ENCODE measurements around the gene PRKN. TPM values are rescaled to one million over a fixed set of nuclear protein-coding genes. Genes with fewer than 3 reads are reported as not detected.

Gene PRKN
- total and polyA plus RNA-seq, 2 donors (not counting 1 experiment from before 2014, with no cell fraction given) = 0.43 to 4.6 TPM

GRCh38 chr6:162267641-162268040, 459.9 kb downstream of the PRKN start:
- no peaks in the 10 kb centered on the region for H3K4me1 ChIP-seq (ENCODE audit: control insufficient read depth, extremely low read depth, insufficient read depth, low read length)
- no peak overlapping the region for H3K4me3 ChIP-seq (replicated peaks in 1 of 4; ENCODE audit: control extremely low read depth in 1 of 4, insufficient read depth in 1 of 4, low read depth in 3 of 4, low read length in 4 of 4)
- no peaks in the 10 kb centered on the region for H4K20me1 ChIP-seq (ENCODE audit: control insufficient read depth, extremely low read depth, insufficient read depth, low read length)
- H3K9ac ChIP-seq (ENCODE audit: insufficient read depth, low read length) = no peak overlapping the region
- TF ChIP-seq EZH2 (IDR thresholded peaks at IDR 0.05; ENCODE audit: low read length, missing control alignments) = no peak
- TF ChIP-seq, protein P1, sequence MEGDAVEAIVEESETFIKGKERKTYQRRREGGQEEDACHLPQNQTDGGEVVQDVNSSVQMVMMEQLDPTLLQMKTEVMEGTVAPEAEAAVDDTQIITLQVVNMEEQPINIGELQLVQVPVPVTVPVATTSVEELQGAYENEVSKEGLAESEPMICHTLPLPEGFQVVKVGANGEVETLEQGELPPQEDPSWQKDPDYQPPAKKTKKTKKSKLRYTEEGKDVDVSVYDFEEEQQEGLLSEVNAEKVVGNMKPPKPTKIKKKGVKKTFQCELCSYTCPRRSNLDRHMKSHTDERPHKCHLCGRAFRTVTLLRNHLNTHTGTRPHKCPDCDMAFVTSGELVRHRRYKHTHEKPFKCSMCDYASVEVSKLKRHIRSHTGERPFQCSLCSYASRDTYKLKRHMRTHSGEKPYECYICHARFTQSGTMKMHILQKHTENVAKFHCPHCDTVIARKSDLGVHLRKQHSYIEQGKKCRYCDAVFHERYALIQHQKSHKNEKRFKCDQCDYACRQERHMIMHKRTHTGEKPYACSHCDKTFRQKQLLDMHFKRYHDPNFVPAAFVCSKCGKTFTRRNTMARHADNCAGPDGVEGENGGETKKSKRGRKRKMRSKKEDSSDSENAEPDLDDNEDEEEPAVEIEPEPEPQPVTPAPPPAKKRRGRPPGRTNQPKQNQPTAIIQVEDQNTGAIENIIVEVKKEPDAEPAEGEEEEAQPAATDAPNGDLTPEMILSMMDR (conservative IDR thresholded peaks at IDR 0.05 in 1 of 2, IDR thresholded peaks at IDR 0.05 in 1 of 2; ENCODE audit: low read depth in 1 of 2, low read length in 2 of 2) = no peak
- no peak overlapping the region for H3K4me2 ChIP-seq (ENCODE audit: extremely low read depth, insufficient read depth, low read length)
- H2AFZ ChIP-seq (ENCODE audit: low read length) = no peak overlapping the region
- H3K79me2 ChIP-seq (ENCODE audit: control insufficient read depth, insufficient read depth, low read length) = no peaks in the 10 kb centered on the region
- no peaks in the 10 kb centered on the region for H3K9me3 ChIP-seq (ENCODE audit: control insufficient read depth, insufficient read depth, low read depth, low read length)
- no peak overlapping the region for H3K27ac ChIP-seq (ENCODE audit: insufficient read depth, low read length)
- no peak for DNase-seq (ENCODE audit: low read depth in 2 of 2)
- H3K27me3 ChIP-seq (ENCODE audit: control insufficient read depth, insufficient read depth, low read length) = no peaks in the 10 kb centered on the region
- H3K36me3 ChIP-seq (ENCODE audit: control insufficient read depth, insufficient read depth, low read length) = no peaks in the 10 kb centered on the region

DNA sequence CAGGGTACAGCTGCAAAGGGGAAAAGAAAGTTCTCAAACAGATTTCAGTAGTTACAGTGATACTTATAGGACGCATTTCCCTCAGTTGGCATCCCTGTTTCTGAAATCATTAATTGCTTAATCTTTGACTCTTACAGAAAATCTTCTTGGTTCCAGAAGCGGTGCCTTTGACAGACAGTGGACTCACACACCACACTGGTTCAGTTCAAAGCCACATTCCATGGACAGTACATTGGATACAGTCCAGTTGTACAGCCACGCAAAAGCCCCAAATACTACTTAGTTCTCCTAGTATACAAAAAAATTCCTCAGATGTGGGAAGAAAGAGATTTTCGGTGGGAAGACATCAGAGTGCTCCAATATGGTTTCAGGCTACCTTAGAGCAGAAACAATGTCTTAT, 460.4 kb downstream of the PRKN start:
- H4K20me1 ChIP-seq (ENCODE audit: control insufficient read depth, extremely low read depth, insufficient read depth, low read length) = no peaks in the 10 kb centered on the region
- no peaks in the 10 kb centered on the region for H3K79me2 ChIP-seq (ENCODE audit: control insufficient read depth, insufficient read depth, low read length)
- no peak overlapping the region for H3K9ac ChIP-seq (ENCODE audit: insufficient read depth, low read length)
- no peaks in the 10 kb centered on the region for H3K9me3 ChIP-seq (ENCODE audit: control insufficient read depth, insufficient read depth, low read depth, low read length)
- H3K4me2 ChIP-seq (ENCODE audit: extremely low read depth, insufficient read depth, low read length) = no peak overlapping the region
- no peak overlapping the region for H3K4me3 ChIP-seq (replicated peaks in 1 of 4; ENCODE audit: control extremely low read depth in 1 of 4, insufficient read depth in 1 of 4, low read depth in 3 of 4, low read length in 4 of 4)
- TF ChIP-seq, protein P1 (conservative IDR thresholded peaks at IDR 0.05 in 1 of 2, IDR thresholded peaks at IDR 0.05 in 1 of 2; ENCODE audit: low read depth in 1 of 2, low read length in 2 of 2) = no peak
- TF ChIP-seq EZH2 (IDR thresholded peaks at IDR 0.05; ENCODE audit: low read length, missing control alignments) = no peak
- no peak overlapping the region for H3K27ac ChIP-seq (ENCODE audit: insufficient read depth, low read length)
- H3K36me3 ChIP-seq (ENCODE audit: control insufficient read depth, insufficient read depth, low read length) = no peaks in the 10 kb centered on the region
- H2AFZ ChIP-seq (ENCODE audit: low read length) = no peak overlapping the region
- H3K27me3 ChIP-seq (ENCODE audit: control insufficient read depth, insufficient read depth, low read length) = no peaks in the 10 kb centered on the region
- no peaks in the 10 kb centered on the region for H3K4me1 ChIP-seq (ENCODE audit: control insufficient read depth, extremely low read depth, insufficient read depth, low read length)
- DNase-seq (ENCODE audit: low read depth in 2 of 2) = peak in 1 of 2 donors; percentile 1

DNA sequence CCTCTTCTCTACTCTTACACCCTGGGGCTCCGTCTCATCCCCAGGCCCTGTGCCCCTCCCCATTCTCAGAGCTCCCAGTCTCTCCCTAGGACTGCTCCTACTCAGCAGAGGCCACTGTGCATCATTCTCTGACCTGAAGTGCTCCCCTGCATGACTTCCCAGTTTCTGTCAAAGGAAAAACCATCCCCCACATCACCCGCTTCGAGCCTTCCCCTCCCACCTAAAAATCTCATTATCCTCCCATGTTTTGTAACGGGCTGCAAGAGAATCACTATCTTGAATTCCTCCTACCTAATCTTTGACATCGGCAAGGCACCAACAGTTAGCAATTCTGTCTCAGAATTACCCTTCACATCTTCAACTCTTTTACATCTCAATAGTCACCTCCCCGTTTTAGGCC, 463.0 kb downstream of the PRKN start:
- Histone ChIP-seq H3K4me1 (ENCODE audit: control insufficient read depth, extremely low read depth, insufficient read depth, low read length) (no peaks in the 10 kb centered on the region), H3K9me3 (ENCODE audit: control insufficient read depth, insufficient read depth, low read depth, low read length) (no peaks in the 10 kb centered on the region), H3K9ac (ENCODE audit: insufficient read depth, low read length) (no peak overlapping the region), H3K79me2 (ENCODE audit: control insufficient read depth, insufficient read depth, low read length) (no peaks in the 10 kb centered on the region), H3K36me3 (ENCODE audit: control insufficient read depth, insufficient read depth, low read length) (no peaks in the 10 kb centered on the region), H3K4me2 (ENCODE audit: extremely low read depth, insufficient read depth, low read length) (no peak overlapping the region), H3K4me3 (replicated peaks in 1 of 4; ENCODE audit: control extremely low read depth in 1 of 4, insufficient read depth in 1 of 4, low read depth in 3 of 4, low read length in 4 of 4) (no peak overlapping the region), H3K27me3 (ENCODE audit: control insufficient read depth, insufficient read depth, low read length) (no peaks in the 10 kb centered on the region), H4K20me1 (ENCODE audit: control insufficient read depth, extremely low read depth, insufficient read depth, low read length) (no peaks in the 10 kb centered on the region), H2AFZ (ENCODE audit: low read length) (no peak overlapping the region), H3K27ac (ENCODE audit: insufficient read depth, low read length) (no peak overlapping the region)
- TF ChIP-seq EZH2 (IDR thresholded peaks at IDR 0.05; ENCODE audit: low read length, missing control alignments) = no peak
- TF ChIP-seq, protein P1 (conservative IDR thresholded peaks at IDR 0.05 in 1 of 2, IDR thresholded peaks at IDR 0.05 in 1 of 2; ENCODE audit: low read depth in 1 of 2, low read length in 2 of 2) = no peak
- DNase-seq (ENCODE audit: low read depth in 2 of 2) = no peak

All from fibroblast of lung (primary cell).